ENCODE results near the gene TENM4. TPM values are rescaled to one million over a fixed set of nuclear protein-coding genes. Genes with fewer than 3 reads are reported as not detected.

Gene TENM4
- total RNA-seq, 4 donors from 2014 or later = 31.4 to 44.5 (median 38.0) TPM

GRCh38 chr11:79013509-79013908 is 427.3 kb downstream of the TENM4 start:
- H3K27me3 ChIP-seq = no peaks in the 10 kb centered on the region
- H3K4me1 ChIP-seq = no peaks in the 10 kb centered on the region
- no peak for DNase-seq (ENCODE audit: low spot score in 2 of 2)
- H3K9me3 ChIP-seq = no peaks in the 10 kb centered on the region
- no peak overlapping the region for H3K27ac ChIP-seq
- TF ChIP-seq POLR2AphosphoS5 (IDR thresholded peaks at IDR 0.05) = no peak
- TF ChIP-seq CTCF (IDR thresholded peaks at IDR 0.05) = no peak
- TF ChIP-seq POLR2A (IDR thresholded peaks at IDR 0.05) = no peak
- TF ChIP-seq EP300 (IDR thresholded peaks at IDR 0.05) = no peak
- 84% methylated on average over 3 of the region's 3 CpGs for WGBS
- no peaks in the 10 kb centered on the region for H3K36me3 ChIP-seq
- no peak overlapping the region for H3K4me3 ChIP-seq

- WGBS = 97% methylated on average over 3 of the region's 3 CpGs
- no peak for DNase-seq (ENCODE audit: low spot score in 2 of 2)
- no peak overlapping the region for H3K27ac ChIP-seq
- no peak for TF ChIP-seq EP300 (IDR thresholded peaks at IDR 0.05)
- no peak for TF ChIP-seq POLR2A (IDR thresholded peaks at IDR 0.05)
- TF ChIP-seq POLR2AphosphoS5 (IDR thresholded peaks at IDR 0.05) = no peak
- TF ChIP-seq CTCF (IDR thresholded peaks at IDR 0.05) = no peak
- no peaks in the 10 kb centered on the region for H3K9me3 ChIP-seq
- no peaks in the 10 kb centered on the region for H3K4me1 ChIP-seq
- H3K27me3 ChIP-seq = no peaks in the 10 kb centered on the region
- H3K4me3 ChIP-seq = no peak overlapping the region
- H3K36me3 ChIP-seq = no peaks in the 10 kb centered on the region
These were observed 429.5 kb downstream of the TENM4 start for GRCh38 chr11:79011357-79011756.

GRCh38 chr11:79007771-79008402 is 432.9 kb downstream of the TENM4 start:
- H3K9me3 ChIP-seq = no peaks in the 10 kb centered on the region
- 80% methylated on average over 13 of the region's 13 CpGs for WGBS
- no peak overlapping the region for H3K4me3 ChIP-seq
- no peak overlapping the region for H3K27ac ChIP-seq
- TF ChIP-seq POLR2A (IDR thresholded peaks at IDR 0.05) (no peak), CTCF (IDR thresholded peaks at IDR 0.05) (no peak), EP300 (IDR thresholded peaks at IDR 0.05) (no peak), POLR2AphosphoS5 (IDR thresholded peaks at IDR 0.05) (no peak)
- H3K4me1 ChIP-seq = no peaks in the 10 kb centered on the region
- no peaks in the 10 kb centered on the region for H3K36me3 ChIP-seq
- no peaks in the 10 kb centered on the region for H3K27me3 ChIP-seq
- DNase-seq (ENCODE audit: low spot score in 2 of 2) = no peak

- Histone ChIP-seq H3K36me3 (no peaks in the 10 kb centered on the region), H3K4me1 (no peaks in the 10 kb centered on the region), H3K4me3 (no peak overlapping the region), H3K27me3 (no peaks in the 10 kb centered on the region), H3K27ac (no peak overlapping the region), H3K9me3 (peaks cover 6% of the 10 kb centered on the region)
- TF ChIP-seq EP300 (IDR thresholded peaks at IDR 0.05) = no peak
- no peak for TF ChIP-seq POLR2A (IDR thresholded peaks at IDR 0.05)
- TF ChIP-seq CTCF (IDR thresholded peaks at IDR 0.05) = no peak
- TF ChIP-seq POLR2AphosphoS5 (IDR thresholded peaks at IDR 0.05) = no peak
- DNase-seq (ENCODE audit: low spot score in 2 of 2) = no peak
- 90% methylated on average over 4 of the region's 4 CpGs for WGBS
These were observed 434.0 kb downstream of the TENM4 start for GRCh38 chr11:79006854-79007253.

GRCh38 chr11:78996007-78996406 is 444.8 kb downstream of the TENM4 start:
- 89% methylated on average over 3 of the region's 3 CpGs for WGBS
- TF ChIP-seq POLR2AphosphoS5 (IDR thresholded peaks at IDR 0.05) (no peak), EP300 (IDR thresholded peaks at IDR 0.05) (no peak), POLR2A (IDR thresholded peaks at IDR 0.05) (no peak), CTCF (IDR thresholded peaks at IDR 0.05) (no peak)
- no peak for DNase-seq (ENCODE audit: low spot score in 2 of 2)
- H3K9me3 ChIP-seq = no peaks in the 10 kb centered on the region
- no peaks in the 10 kb centered on the region for H3K36me3 ChIP-seq
- no peak overlapping the region for H3K27ac ChIP-seq
- no peak overlapping the region for H3K4me3 ChIP-seq
- H3K4me1 ChIP-seq = no peaks in the 10 kb centered on the region
- H3K27me3 ChIP-seq = no peaks in the 10 kb centered on the region
